HCT116 (cell line): Measurements from ENCODE around the gene IPO8. TPM values are rescaled to one million over a fixed set of nuclear protein-coding genes. Genes with fewer than 3 reads are reported as not detected.

Experiments
- ATAC-seq: fragments of 200-7000 bp; cut with Tn5 transposase; 2 replicates; pipeline ENCODE4 v1.9.1; 2020; ENCODE audit warnings: mild to moderate bottlenecking, moderate library complexity
- BruUV-seq: library from RNA; stranded (reverse); fragments of 400-500 nt; replicated peaks from 2 replicates; lab custom pipeline; 2021; lab: Mats Ljungman, UMichigan
- CTCF ChIA-PET: fragments of 300-600 bp; sonication (Branson Sonifier 250); formaldehyde crosslinking; loops from one replicate; lab custom pipeline; 2021; ENCODE audit warnings: antibody characterized with exemption; lab: Charles Lee
- POLR2A ChIA-PET: fragments of 300-600, 350-600 bp; sonication (Branson Sonifier 250); formaldehyde crosslinking; loops from one replicate; lab custom pipeline; 2021; ENCODE audit warnings: antibody characterized with exemption; lab: Charles Lee
- RAD21 ChIA-PET, 2 experiments: fragments of 300-600 bp; sonication (Branson Sonifier 250); formaldehyde crosslinking; loops; one replicate each; lab custom pipeline; 2023; ENCODE audit warnings: low total read pairs in 2 of 2; ENCODE audit not compliant: uncharacterized antibody in 2 of 2, unreplicated experiment in 2 of 2, low non-redundant PET in 1 of 2; lab: Charles Lee
- DNase-seq: peaks from one replicate; pipeline ENCODE4 v3.0.0-alpha.2; 2010; ENCODE audit warnings: low read depth, low spot score
- H2AFZ ChIP-seq: fragments of 200-600 bp; shearing (Covaris generic), sonication (generic); 2 replicates; pipeline ENCODE4 v1.6.1; 2017; ENCODE audit warnings: low read depth, mixed run types, mixed read lengths, antibody characterized with exemption, low read length; ENCODE audit not compliant: poor library complexity, severe bottlenecking
- H3K27ac ChIP-seq: 2 replicates; pipeline ENCODE4 v1.5.1; 2012; ENCODE audit warnings: low read depth, low read length
- H3K27me3 ChIP-seq: fragments of 200-600 bp; sonication (generic); 2 replicates; pipeline ENCODE4 v1.6.1; 2016; ENCODE audit warnings: mixed run types, low read length, mixed read lengths; ENCODE audit not compliant: insufficient read depth
- H3K36me3 ChIP-seq, 2 experiments: fragments of 200-500 bp in 1 of 2; fragments of 200-600 bp in 1 of 2; sonication (Bioruptor generic) in 1 of 2; sonication (generic) in 1 of 2; 2 replicates each; pipeline versions ENCODE4 v1.5.1 to v1.6.1; 2014 to 2016; ENCODE audit warnings: low read length in 2 of 2, inconsistent platforms in 1 of 2, mixed read lengths in 1 of 2, mixed run types in 1 of 2; ENCODE audit not compliant: insufficient read depth in 2 of 2, control insufficient read depth in 1 of 2
- H3K4me1 ChIP-seq, 2 experiments: fragments of 200-600 bp in 1 of 2; sonication (generic) in 1 of 2; 2 replicates each; pipeline versions ENCODE4 v1.5.1 to v1.6.1; 2012 to 2017; ENCODE audit warnings: low read length in 2 of 2, inconsistent platforms in 1 of 2, mild to moderate bottlenecking in 1 of 2, mixed read lengths in 1 of 2, mixed run types in 1 of 2, moderate library complexity in 1 of 2; ENCODE audit not compliant: insufficient read depth in 2 of 2, control insufficient read depth in 1 of 2
- H3K4me2 ChIP-seq: fragments of 200-600 bp; sonication (generic); 2 replicates; pipeline ENCODE4 v1.6.1; 2017; ENCODE audit warnings: mixed run types, low read length, mixed read lengths
- H3K4me3 ChIP-seq, 2 experiments: fragments of 200-600 bp in 1 of 2; sonication (generic) in 1 of 2; replicated peaks in 1 of 2; 2 replicates each; pipeline ENCODE4 v1.5.1; 2011 to 2016; ENCODE audit warnings: low read length in 2 of 2, control low read depth in 1 of 2, low read depth in 1 of 2, mild to moderate bottlenecking in 1 of 2, mixed read lengths in 1 of 2, mixed run types in 1 of 2
- H3K79me2 ChIP-seq: fragments of 200-600 bp; sonication (generic); 2 replicates; pipeline ENCODE4 v1.6.1; 2017; ENCODE audit warnings: mild to moderate bottlenecking, mixed run types, low read length, moderate library complexity, mixed read lengths; ENCODE audit not compliant: insufficient read depth
- H3K9ac ChIP-seq: fragments of 200-600 bp; sonication (generic); 2 replicates; pipeline ENCODE4 v1.6.1; 2016; ENCODE audit warnings: low read length, mixed read lengths
- H3K9me2 ChIP-seq: fragments of 200-600 bp; sonication (generic), shearing (Covaris generic); 2 replicates; pipeline ENCODE4 v1.6.1; 2017; ENCODE audit warnings: mixed run types, mild to moderate bottlenecking, moderate library complexity; ENCODE audit not compliant: insufficient read depth
- H3K9me3 ChIP-seq, 2 experiments: fragments of 200-500 bp in 1 of 2; fragments of 200-600 bp in 1 of 2; sonication (Bioruptor generic) in 1 of 2; sonication (generic) in 1 of 2; 2 replicates each; pipeline ENCODE4 v1.6.1; 2014 to 2017; ENCODE audit warnings: low read length in 2 of 2, mixed read lengths in 2 of 2, inconsistent platforms in 1 of 2, low read depth in 1 of 2, mild to moderate bottlenecking in 1 of 2, mixed run types in 1 of 2, moderate library complexity in 1 of 2; ENCODE audit not compliant: control insufficient read depth in 1 of 2, insufficient read depth in 1 of 2
- H4K20me1 ChIP-seq: fragments of 200-600 bp; sonication (generic), shearing (Covaris generic); 2 replicates; pipeline ENCODE4 v1.6.1; 2017; ENCODE audit warnings: mixed run types, mild to moderate bottlenecking, moderate library complexity; ENCODE audit not compliant: insufficient read depth
- ATF3 ChIP-seq: IDR thresholded peaks from 2 replicates; pipeline ENCODE4 v1.6.1; 2012
- CBX3 ChIP-seq: IDR thresholded peaks from 2 replicates; pipeline ENCODE4 v1.6.1; 2012; ENCODE audit warnings: low read depth
- EGR1 ChIP-seq: IDR thresholded peaks from 2 replicates; pipeline ENCODE4 v1.6.1; 2012; ENCODE audit warnings: low read depth
- EZH2phosphoT487 ChIP-seq: fragments of 200-600 bp; IDR thresholded peaks from 2 replicates; pipeline ENCODE4 v1.6.1; 2018; ENCODE audit warnings: antibody characterized with exemption, borderline replicate concordance
- FOSL1 ChIP-seq: IDR thresholded peaks from 2 replicates; pipeline ENCODE4 v1.6.1; 2012; ENCODE audit warnings: low read depth
- JUND ChIP-seq: IDR thresholded peaks from 2 replicates; pipeline ENCODE4 v1.6.1; 2012
- SP1 ChIP-seq: IDR thresholded peaks from 2 replicates; pipeline ENCODE4 v1.6.1; 2012; ENCODE audit warnings: low read depth
- YY1 ChIP-seq: IDR thresholded peaks from 2 replicates; pipeline ENCODE4 v1.6.1; 2011; ENCODE audit warnings: low read length, low read depth, moderate library complexity, mild to moderate bottlenecking; ENCODE audit not compliant: insufficient replicate concordance; ENCODE audit errors: extremely low read depth
- ZBTB33 ChIP-seq: IDR thresholded peaks from 2 replicates; pipeline ENCODE4 v1.6.1; 2011; ENCODE audit warnings: mild to moderate bottlenecking, low read length, moderate library complexity; ENCODE audit not compliant: insufficient replicate concordance; ENCODE audit errors: extremely low read depth
- ZFX ChIP-seq: fragments of 450-650 bp; IDR thresholded peaks from 2 replicates; pipeline ENCODE4 v1.6.1; 2017
- intact Hi-C: fragments of 100-400 bp; cut with micrococcal nuclease; formaldehyde crosslinking; loops from 2 replicates; pipeline ENCODE4 v1.10.0; 2022
- total RNA-seq: library from RNA; stranded (reverse); gene quantifications from one replicate; pipeline ENCODE4 v1.2.1, GENCODE V29; 2021; ENCODE audit not compliant: unreplicated experiment

Gene IPO8
- total RNA-seq, 1 experiment from 2014 or later = 41.4 TPM

GRCh38 chr12:30640392-30640791 is 55.3 kb downstream of the IPO8 start:
- H3K27me3 ChIP-seq = no peaks in the 10 kb centered on the region
- H2AFZ ChIP-seq = no peak overlapping the region
- 0 out of 4 replicates have a peak, but pooled peaks cover 0 to 3% of the 10 kb centered on the region in 2 experiments for H3K36me3 ChIP-seq
- ATAC-seq (no peak), DNase-seq (no peak)
- ChIA-PET CTCF (interaction anchor here (1.4 kb wide), 1 partner anchor 10 kb away, joined by 3 read pairs; no protein-coding TSS in a partner anchor), RAD21 (no interaction called here), POLR2A (no interaction called here)
- TF ChIP-seq CBX3 = no peak
- TF ChIP-seq ATF3 = no peak
- no peak for TF ChIP-seq FOSL1
- no peak for TF ChIP-seq ZBTB33
- no peak overlapping the region for H3K4me3 ChIP-seq
- H3K27ac ChIP-seq = no peak overlapping the region
- peaks cover 3% of the 10 kb centered on the region; the same call in 1 of the 2 replicates for H3K79me2 ChIP-seq
- peaks cover 0 to 8% of the 10 kb centered on the region in 2 experiments; a peak in 1 of 4 replicates for H3K4me1 ChIP-seq
- intact Hi-C loops = no loop called here
- BruUV-seq = no TSS peak
- no peak overlapping the region for H3K9ac ChIP-seq
- H4K20me1 ChIP-seq = no peaks in the 10 kb centered on the region
- no peak overlapping the region for H3K4me2 ChIP-seq
- H3K9me2 ChIP-seq = no peaks in the 10 kb centered on the region
- H3K9me3 ChIP-seq = no peaks in the 10 kb centered on the region

- RAD21 ChIA-PET = no interaction called here
- peaks cover 3% of the 10 kb centered on the region in 2 experiments; a peak in 1 of 4 replicates for H3K36me3 ChIP-seq
- no peaks in the 10 kb centered on the region for H3K27me3 ChIP-seq
- H3K9ac ChIP-seq = no peak overlapping the region
- intact Hi-C loops = no loop called here
- POLR2A ChIA-PET = no interaction called here
- no peaks in the 10 kb centered on the region for H3K4me1 ChIP-seq
- no peak overlapping the region for H3K27ac ChIP-seq
- no TSS peak for BruUV-seq
- H4K20me1 ChIP-seq = no peaks in the 10 kb centered on the region
- H3K79me2 ChIP-seq = no peaks in the 10 kb centered on the region
- no peak for TF ChIP-seq ZBTB33
- no peak for TF ChIP-seq CBX3
- no peak for TF ChIP-seq YY1
- TF ChIP-seq JUND = no peak
- no peak for TF ChIP-seq ATF3
- TF ChIP-seq ZFX = no peak
- TF ChIP-seq SP1 = no peak
- TF ChIP-seq EGR1 = no peak
- no peak for TF ChIP-seq EZH2phosphoT487
- DNase-seq (no peak), ATAC-seq (no peak)
- no peaks in the 10 kb centered on the region for H3K9me3 ChIP-seq
- H3K4me2 ChIP-seq = no peak overlapping the region
- H3K9me2 ChIP-seq = no peaks in the 10 kb centered on the region
- H2AFZ ChIP-seq = no peak overlapping the region
- CTCF ChIA-PET = no interaction called here
- no peak overlapping the region for H3K4me3 ChIP-seq
Observed at GRCh38 chr12:30635385-30635784, 60.3 kb downstream of the IPO8 start.
